Activated naive CD8-positive, alpha-beta T cell treated with anti-CD3 and anti-CD28 coated beads, Interleukin-2, amount 50 U/mL, for 16 hours (primary cell): Measurements from ENCODE around the gene ADGRG4.
"Not testable (repeated sequence)": the region's sequence is repeated elsewhere in the genome, so short reads cannot be mapped to it uniquely, and the experiment has no call there.

Source experiments
- DNase-seq: peaks from one replicate; pipeline ENCODE4 v3.0.0-alpha.2; 2020; ENCODE audit warnings: low read depth, low spot score

Gene ADGRG4

GRCh38 chrX:136380010-136380769 is 79.4 kb downstream of the ADGRG4 start:
- DNase-seq: no peak

DNA sequence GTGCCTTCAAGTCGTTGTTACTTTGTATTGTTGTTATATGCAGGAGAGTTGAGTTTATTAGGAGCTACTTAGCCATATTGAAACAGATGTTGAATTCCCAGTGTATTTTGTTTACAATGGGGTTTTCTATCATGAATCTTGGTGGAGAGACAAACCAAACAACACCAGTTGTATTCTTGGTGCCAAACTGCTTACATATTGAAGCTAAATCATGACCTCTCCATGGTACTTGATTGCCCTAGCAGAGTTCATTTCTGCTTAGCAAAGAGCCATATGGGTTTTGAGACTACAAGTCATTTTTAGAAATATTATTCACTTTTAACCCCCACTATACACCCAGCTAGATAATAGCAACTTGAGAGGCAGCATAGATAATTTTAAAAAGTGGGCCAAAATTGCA is 85.4 kb downstream of the ADGRG4 start:
- DNase-seq: no peak

- DNase-seq: no peak
Measured at GRCh38 chrX:136386826-136387225, 86.1 kb downstream of the ADGRG4 start.

GRCh38 chrX:136387951-136388502 is 87.3 kb downstream of the ADGRG4 start:
- no peak for DNase-seq

- no peak for DNase-seq
Measured at GRCh38 chrX:136390921-136391320, 90.2 kb downstream of the ADGRG4 start.

- no peak for DNase-seq
Measured at GRCh38 chrX:136395271-136395670, 94.5 kb downstream of the ADGRG4 start.

- no peak for DNase-seq
Measured at GRCh38 chrX:136397001-136397400, 96.2 kb downstream of the ADGRG4 start.

DNA sequence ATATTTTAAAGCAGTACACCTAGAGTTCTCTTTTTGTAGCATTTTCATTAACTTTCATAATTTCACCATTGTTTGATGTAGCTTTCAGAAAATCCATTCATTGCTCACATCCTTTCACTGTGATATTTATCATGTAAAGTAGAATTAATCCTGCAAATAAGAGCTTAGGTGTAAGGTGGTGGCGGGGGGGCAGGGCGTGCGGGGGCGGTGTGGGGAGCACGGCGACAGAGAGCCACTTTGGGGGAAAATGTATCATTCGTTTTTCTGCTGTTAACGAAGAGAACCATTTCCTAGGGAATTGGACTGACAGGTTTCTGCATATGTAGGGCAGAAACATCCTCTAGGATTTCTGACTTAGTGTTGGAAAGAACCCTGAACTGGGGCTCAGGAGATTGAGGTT is 104.4 kb downstream of the ADGRG4 start:
- DNase-seq: no peak

- no peak for DNase-seq
Measured at GRCh38 chrX:136417806-136418205, 117.0 kb downstream of the ADGRG4 start.

DNA sequence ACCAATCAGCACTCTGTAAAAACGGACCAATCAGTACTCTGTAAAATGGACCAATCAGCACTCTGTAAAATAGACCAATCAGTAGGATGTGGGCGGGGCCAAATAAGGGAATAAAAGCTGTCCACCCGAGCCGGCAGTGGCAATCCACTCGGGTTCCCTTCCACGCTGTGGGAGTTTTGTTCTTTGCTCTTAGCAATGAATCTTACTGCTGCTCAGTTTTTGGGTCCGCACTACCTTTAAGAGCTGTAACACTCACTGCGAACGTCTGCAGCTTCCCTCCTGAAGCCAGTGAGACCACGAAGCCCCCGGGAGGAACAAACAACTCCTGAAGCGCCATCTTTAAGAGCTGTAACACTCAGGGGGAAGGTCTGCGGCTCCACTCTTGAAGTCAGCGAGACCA is 120.6 kb downstream of the ADGRG4 start:
- no peak for DNase-seq

- DNase-seq: no peak
Measured at GRCh38 chrX:136423724-136424123, 123.0 kb downstream of the ADGRG4 start.

DNA sequence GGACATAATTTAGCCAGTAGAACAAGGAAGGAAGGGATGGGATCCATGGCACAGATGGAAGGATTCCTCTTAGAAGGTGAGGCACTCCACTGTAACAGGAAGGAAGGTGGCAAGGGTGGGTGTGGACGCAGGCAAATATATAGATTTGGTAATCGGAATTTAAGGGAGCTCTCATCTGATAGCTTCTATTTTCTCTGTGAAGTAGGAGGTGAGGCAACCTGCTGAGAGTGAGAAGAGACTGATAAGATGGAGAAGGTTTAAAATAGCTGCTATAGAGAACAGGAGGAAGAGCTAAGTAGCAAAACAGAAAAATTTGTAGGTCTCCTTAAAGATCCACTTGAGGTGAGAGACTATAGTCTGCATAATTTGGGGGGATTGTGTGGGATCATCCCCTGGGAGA is 125.2 kb downstream of the ADGRG4 start:
- no peak for DNase-seq

DNA sequence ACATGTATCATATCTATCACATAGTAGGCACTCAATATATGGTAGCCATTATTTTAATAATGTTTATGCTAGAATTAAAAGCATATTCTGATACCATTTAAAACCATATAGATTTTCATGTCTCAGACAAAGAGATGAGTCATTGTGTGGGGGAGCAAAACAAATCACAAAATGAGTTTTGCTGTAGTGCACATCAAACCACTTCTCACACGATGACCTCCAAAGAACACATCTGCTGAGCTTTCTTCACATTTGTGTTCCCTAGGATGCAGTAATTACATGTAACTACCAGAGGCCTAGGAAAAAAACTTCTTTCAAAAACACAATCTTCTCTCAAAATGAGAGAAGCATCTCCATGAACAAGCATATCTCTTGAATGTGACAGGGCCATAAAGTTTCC is 130.9 kb downstream of the ADGRG4 start:
- DNase-seq: no peak

- DNase-seq: no peak
Measured at GRCh38 chrX:136437774-136438173, 137.0 kb downstream of the ADGRG4 start.

GRCh38 chrX:136438192-136438591 is 137.4 kb downstream of the ADGRG4 start:
- DNase-seq: no peak

DNA sequence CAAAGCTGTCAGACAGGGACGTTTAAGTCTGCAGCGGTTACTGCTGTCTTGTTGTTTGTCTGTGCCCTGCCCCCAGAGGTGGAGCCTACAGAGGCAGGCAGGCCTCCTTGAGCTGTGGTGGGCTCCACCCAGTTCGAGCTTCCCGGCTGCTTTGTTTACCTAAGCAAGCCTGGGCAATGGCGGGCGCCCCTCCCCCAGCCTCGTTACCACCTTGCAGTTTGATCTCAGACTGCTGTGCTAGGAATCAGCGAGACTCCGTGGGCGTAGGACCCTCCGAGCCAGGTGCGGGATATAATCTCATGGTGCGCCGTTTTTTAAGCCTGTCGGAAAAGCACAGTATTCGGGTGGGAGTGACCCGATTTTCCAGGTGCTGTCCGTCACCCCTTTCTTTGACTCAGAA is 144.9 kb downstream of the ADGRG4 start:
- DNase-seq: not testable (repeated sequence)

DNA sequence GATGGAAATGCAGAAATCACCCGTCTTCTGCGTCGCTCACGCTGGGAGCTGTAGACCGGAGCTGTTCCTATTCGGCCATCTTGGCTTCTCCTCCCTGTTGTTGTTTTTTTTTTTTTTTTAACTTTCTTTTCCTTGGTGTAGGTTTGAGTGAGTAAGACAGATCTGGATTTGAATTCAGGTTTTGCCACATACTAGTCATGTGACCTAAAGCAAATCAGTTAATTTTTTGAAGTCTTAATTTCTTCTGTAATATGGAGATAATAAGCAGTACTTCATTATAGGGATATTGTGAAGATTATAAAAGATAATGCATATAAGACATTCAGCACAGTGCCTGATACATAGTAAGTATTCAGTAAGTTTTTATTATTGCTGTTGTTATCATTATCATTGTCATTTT is 145.4 kb downstream of the ADGRG4 start:
- DNase-seq: no peak

DNA sequence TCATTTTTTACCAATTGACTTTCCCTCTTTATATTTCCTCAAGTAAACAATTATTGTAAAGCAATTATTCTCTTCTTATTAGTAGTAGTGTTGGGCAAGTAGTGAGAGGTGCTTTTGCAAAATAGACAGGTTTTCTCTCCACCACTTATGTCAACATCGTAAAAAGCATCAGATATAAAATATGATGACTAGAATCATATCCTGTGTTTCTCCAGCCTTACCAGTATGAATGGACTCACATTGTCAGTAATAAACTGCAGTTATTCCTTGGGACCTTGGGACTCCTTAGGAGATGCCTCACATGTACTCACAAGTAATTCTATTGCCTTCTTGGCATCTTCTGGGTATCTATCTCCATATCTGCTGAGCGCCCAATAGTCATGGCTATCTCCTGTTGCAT is 146.5 kb downstream of the ADGRG4 start:
- DNase-seq: no peak

GRCh38 chrX:136447968-136448367 is 147.2 kb downstream of the ADGRG4 start:
- DNase-seq: no peak

- DNase-seq: no peak
Measured at GRCh38 chrX:136450050-136450830, 149.5 kb downstream of the ADGRG4 start.

DNA sequence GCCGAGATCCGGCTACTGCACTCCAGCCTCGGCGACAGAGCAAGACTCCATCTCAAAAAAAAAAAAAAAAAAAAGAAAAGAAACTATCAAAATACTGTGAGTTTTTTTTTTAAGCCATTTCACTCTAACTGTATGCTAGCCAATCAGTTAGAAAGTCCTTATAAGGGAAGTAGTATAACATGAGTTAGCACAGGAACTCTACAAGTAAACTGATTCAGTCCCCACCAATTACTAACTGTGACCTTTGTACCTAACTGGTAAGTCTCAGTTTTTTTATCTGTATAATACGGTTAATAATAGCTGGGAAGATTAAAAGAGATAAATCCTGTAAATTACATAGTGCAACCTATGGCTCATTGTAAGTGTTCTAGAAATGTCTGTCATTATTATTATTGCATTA is 151.9 kb downstream of the ADGRG4 start:
- DNase-seq: no peak

DNA sequence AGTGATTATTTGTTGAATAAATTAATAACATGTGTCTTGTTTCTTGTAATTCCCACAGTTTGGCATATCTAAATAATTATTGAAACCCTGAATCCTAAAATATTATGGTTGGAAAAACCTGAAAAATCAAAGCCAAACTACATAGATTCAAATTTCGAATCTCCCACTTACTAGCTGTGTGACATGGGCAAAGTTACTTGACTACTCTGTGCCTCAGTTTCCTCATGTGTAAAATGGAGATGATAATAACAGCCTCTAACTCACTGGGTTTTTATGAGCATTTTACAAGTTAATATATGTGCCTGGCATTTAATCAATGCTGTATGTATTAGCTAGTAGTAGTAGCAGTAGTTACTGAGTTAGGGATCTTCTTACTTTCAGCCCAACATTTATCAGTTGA is 152.4 kb downstream of the ADGRG4 start:
- DNase-seq: no peak

DNA sequence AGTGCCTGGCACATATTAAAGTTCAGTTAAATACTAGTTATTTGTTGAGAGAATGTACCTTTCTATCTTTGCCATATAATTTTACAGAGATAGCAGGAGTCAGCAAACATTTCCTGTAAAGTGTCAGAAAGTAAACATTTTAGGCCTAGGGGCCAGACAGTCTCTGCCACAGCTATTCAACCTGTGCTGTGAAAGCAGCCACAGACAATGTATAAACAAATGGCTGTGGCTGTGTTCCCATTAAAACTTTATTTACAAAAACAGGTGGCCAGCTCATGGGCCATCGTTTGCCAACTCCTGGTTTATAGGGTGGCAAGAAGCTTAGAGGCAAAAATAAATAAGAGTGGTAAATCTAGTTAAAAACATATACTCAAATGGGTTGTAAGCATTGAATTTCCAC is 153.0 kb downstream of the ADGRG4 start:
- DNase-seq: no peak
